GM21515 (cell line): ENCODE data around the gene CRBN.
A peak's percentile ranks its signal among the peaks of the same experiment; 100 is the strongest.

Experiments
- ATAC-seq: cut with Tn5 transposase; IDR thresholded peaks from one replicate; pipeline ENCODE4 v1.9.1; 2021; ENCODE audit not compliant: unreplicated experiment

Gene CRBN

DNA sequence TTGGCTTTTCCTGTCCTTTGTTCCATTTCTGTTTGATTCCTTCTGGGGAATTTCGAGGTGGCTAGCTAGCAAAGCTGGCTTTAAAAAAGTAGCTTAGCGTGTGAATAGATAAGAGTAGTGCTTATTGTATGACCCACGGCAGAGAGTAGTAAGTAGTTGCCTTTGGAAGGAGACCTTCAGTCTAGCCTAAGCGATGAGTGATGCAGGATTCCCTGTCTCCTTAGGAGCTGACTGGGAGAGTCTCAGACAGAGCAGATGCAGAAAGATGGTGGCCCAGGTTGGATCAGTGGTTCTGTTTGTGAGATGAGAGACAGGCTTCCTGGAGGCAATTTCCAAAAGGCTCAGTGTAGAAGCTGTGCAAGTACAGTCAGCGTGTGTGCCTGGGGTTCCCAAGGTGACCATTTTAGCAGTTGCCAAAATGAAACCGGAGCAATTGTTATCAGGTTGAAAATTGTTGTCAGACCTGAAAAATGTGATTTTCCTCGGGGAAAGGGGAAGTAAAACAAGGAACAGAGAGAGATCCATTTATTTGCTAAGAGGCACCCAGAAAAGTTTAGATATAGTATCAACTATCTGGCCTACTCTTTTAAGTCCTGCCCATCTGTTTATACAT, 68.6 kb downstream of the CRBN start:
- ATAC-seq: no peak

DNA sequence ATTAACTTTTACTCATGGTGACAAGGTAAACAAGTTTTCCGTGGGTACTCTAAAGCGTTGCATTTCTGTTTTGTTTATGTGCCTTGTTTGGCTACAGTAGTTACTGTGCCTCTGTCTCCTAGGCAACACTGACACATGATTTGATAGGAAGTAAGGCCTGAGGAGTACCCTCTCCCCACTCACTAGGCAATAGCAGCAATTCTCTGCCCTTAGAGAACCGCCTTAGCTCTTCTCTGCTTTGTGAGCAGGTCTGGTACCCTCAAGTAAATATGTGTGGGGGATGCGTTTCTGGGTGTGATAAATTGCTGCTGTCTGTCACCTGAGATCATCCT, 69.2 kb downstream of the CRBN start, which contains the start of gene IL5RA:
Gene IL5RA (minus strand): TSS at position 76 of the 332 bp plus-strand sequence. CDS start 5,390 bp downstream, outside the sequence.
- peak; percentile 60 for ATAC-seq

DNA sequence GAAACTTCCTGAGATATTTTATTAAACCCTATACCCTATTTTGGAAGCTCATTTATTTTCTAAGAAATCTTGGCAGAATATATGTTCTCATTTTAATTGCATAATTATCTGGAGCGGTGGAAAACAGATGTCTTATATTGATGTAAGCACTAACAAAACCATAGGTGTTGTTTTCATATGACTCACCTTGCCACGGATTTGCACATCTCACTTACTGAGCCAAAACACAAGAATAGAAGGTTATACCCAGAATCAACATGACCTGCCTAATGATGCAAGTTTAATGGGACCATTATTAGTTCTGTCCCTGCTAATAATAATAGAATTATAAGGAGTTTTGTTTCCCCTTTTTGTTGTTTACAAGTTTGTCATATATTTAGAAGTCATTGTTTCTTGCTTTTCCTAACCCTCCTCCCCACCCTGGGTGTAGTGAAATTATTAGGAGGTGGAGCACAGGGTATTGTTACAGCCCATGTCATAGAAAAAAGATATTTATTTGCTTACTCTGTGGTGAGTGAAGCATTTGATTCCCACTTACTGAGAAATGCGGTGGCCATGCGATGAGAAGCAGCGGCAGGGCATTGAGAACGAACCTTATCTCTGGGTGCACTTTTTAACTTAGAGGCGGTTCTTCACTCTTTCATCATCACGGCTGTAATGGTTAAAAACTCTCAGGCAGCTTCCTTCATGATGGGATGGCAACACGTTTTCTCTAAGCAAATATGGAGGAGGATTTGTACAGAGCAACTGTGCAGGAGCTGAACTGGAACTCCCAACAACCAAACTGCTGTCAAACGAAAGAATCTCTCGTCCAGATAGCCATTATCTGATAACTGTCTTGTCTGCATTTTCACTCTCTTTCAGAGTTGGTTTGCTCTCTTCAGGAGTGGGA, 69.8 kb downstream of the CRBN start:
- peak; percentile 71 for ATAC-seq

DNA sequence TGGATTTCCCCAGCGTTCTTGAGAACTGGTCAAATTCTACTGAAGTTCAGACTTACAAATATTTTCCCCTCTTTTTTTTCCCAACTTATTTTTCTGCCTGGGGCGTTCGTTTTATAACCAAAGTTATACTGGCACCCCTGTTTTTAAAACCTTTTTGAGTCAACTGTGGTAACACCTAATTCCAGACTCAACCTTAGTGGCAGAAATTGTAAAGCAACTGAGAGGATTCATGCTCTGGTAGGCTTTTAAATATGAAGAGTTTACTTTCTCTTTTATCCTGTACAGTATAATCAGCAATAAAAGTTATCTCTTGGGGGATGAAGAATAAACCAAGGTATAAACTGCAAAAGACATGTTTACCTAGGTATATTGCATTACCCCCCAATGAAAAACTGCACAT, 71.6 kb downstream of the CRBN start:
- no peak for ATAC-seq

DNA sequence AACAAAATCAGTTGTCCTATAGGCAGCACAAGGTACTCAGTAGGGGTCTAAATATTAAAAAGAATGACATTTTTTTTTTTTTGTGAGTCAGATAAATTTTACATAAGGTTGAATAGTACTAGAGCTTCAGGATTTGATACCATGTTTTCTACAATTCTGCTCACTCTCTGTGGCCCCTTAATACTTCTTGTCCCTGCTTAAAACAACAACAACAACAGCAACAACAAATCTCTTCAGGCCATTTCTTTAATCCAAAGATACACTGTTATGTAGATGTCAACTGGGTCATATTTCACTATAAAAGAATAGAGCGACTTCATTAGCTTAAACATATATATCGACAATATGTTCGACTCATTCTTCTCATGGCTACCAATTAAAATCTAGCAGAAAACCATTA, 72.3 kb downstream of the CRBN start:
- ATAC-seq: no peak

DNA sequence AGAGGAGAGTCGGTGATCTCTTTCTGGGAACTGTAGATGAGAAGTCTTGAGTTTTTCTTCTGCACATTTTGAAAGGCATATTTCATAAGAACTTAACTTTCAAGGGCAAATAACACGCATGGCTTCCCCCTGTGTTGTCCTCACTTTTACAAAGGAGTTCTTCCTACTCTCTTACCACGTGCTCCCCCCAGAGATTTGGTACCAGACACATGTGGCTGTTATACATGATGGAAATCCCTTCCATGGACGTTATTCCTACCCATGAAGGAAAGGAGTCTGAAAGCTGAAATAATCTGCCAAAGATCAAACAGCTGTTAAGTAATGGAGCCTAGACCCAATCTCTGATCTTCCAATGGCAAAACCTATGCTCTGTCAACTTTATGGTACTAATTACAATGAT, 73.7 kb downstream of the CRBN start:
- no peak for ATAC-seq

DNA sequence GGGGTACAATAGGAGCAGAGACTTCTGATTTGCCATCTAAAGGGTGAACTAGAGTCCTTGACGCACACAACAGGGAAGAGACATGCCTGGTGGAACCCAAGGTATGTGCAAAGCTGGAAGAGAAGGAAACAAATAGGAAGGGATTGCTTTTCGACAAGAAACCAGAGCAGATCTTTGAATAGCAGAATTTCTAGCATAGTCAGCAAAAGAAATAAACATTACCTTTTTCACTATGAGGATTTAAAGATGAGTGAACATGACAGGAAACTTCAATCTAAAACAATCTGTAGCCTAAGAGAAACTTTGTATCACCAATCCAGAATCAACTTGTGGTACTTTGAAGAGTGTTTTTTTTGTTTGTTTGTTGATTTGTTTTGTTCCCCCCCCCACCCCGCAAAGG, 74.2 kb downstream of the CRBN start:
- ATAC-seq: no peak

DNA sequence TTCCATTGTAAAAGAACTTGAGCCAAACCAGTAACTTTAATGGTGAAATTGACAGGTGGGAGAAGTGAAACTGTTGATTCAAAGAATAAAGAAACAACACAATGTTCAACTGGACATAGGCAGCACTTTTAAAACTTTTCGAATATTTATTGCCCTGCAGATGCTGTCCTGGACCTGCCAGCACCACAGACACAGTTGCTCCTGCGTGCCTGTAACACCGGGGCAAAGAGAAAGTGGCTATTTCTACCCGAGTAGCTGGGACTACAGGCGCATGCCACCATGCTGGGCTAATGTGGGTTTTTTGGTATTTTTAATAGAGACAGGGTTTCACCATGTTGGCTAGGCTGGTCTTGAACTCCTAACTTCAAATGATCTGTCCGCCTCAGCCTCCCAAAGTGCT, 76.7 kb downstream of the CRBN start:
- no peak for ATAC-seq

DNA sequence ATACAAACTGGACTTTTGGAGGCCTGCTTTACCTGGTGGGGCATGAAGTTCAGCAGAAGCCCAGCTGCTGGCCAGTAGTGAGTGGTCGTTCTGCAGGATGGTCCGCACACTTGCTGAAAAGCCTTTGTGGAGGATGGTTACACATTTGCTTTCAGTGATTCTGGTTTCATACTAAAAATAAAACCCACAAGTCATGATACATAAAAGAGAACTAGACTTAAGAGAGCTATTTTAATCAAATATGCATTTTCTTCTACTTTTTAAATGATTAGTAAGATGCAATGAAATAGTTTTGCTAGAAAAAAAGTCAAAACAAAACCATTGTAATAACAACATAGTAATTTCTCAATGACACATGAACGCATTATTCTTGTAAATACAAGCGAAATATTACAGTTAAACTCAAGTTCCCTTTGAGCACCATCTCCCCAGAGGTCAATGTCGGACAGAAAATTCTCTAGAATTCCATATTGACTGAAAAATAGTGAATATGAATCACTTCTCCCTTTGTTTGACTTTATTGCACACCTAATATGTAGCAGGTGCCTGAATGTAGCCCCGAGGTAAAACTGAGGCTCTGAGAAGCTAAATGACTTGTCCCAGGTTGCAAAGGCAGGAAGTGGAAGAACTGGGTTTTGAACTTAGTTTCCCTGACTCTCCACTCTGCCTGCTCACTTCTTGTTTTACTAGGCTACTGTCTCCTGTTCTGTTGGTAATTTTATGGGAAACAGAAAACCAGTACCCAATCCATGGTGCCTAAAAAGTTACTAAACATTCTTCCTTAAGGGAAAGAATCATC, 77.6 kb downstream of the CRBN start:
- peak; percentile 76 for ATAC-seq
